RCC 7860 (cell line): ENCODE data around the gene BPIFB3.

Experiments used
- DNase-seq: peaks from one replicate; pipeline ENCODE4 v3.0.0-alpha.2; 2015; ENCODE audit warnings: low spot score
- FAIRE-seq: peaks from 2 replicates; lab custom pipeline; 2012; peaks lifted over from hg19 to GRCh38; lab: Jason Lieb, UNC

The BPIFB3 gene

DNA sequence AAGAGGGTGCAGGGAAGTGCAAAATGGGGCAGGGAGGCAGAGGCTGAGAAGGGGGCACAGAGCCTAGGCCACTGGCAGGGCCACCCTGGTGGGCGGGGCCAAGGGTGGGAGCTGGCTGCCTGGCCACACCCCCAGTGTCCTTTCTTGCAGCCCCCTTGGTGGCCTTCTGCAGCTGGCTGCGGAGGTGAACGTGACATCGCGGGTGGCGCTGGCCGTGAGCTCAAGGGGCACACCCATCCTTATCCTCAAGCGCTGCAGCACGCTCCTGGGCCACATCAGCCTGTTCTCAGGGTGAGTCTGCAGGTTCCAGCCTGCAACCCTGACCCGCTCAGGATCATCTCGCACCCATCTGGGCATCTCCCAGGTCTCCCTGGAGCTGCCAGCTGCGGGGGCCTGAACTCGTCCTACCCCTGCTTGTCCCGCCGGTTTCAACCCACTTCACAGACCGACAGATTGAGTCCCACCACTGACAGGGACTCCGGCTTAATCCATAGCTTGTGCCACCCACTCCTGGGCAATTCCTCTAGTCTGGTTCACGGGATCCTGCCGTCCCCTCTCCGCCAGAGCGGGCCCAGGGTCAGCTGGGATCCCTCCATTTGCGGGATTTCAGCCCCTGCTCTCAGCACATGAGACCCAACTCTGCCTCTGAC is 6.2 kb downstream of the BPIFB3 start:
- DNase-seq, result no peak
- FAIRE-seq, result no peak

GRCh38 chr20:33061658-33062028 is 7.9 kb downstream of the BPIFB3 start:
- DNase-seq (no peak), FAIRE-seq (no peak)

- FAIRE-seq (no peak), DNase-seq (no peak)
These were observed 8.6 kb downstream of the BPIFB3 start for GRCh38 chr20:33062105-33062824.

DNA sequence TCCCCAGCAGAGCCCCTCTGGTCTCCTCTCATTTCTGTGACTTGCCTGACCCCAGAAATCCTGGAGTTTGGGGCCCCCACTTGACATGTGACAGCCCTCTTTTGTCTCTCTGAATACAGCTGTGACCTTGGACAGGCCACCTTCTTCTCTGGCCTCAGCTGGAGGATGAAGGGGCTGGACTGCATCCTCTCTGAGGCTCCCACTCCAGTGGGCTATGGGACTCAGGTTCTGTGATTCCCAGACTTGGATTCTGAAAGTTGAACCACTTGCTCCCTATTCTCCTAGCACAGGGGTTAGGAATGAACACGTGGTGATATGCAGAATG is 9.1 kb downstream of the BPIFB3 start:
- DNase-seq, result no peak
- FAIRE-seq, result no peak

DNA sequence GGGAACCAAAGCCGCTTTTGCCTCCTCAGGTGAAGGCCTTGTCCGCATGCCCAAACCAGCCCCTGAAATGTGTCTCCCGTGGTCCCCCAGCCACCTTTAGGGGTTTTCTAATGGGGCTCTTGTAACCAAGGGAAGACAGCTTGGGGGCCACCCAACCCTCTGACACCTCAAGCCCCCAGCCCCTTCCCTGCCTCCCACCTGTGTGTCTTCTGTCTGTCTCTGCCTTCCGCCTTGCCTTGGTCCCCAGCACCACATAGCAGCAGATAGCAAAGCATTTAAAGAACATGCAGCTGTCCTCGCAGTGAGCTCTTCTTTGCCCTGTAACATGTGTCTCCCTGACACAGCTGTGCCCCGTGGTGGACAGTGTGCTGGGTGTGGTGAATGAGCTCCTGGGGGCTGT is 9.6 kb downstream of the BPIFB3 start:
- FAIRE-seq (no peak), DNase-seq (no peak)

- DNase-seq (no peak), FAIRE-seq (no peak)
These were observed 11.0 kb downstream of the BPIFB3 start for GRCh38 chr20:33064572-33065287.

DNA sequence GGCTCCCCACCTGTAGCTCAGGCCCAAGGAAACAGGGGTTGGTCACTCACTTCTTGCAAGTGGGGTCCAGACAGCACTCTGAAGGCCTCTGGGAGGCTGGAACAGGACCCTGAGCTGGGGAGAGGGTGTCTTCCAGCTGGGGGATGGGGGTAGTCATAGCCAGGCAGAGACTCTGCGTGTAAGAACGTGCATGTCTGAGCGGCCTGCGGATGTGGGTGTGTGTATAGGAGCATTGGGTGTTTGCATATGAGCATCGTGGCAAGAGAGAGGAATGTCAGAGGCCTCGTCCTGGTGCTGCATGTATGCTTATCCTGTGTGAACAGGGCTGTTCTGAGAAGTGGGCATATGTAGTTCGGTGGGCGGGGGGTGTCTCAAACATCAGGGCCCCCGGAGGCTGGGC is 12.1 kb downstream of the BPIFB3 start:
- FAIRE-seq (no peak), DNase-seq (no peak)

GRCh38 chr20:33067806-33068205 is 14.1 kb downstream of the BPIFB3 start:
- no peak for DNase-seq
- FAIRE-seq, result no peak

GRCh38 chr20:33068251-33068939 is 14.7 kb downstream of the BPIFB3 start:
- FAIRE-seq, result no peak
- no peak for DNase-seq

DNA sequence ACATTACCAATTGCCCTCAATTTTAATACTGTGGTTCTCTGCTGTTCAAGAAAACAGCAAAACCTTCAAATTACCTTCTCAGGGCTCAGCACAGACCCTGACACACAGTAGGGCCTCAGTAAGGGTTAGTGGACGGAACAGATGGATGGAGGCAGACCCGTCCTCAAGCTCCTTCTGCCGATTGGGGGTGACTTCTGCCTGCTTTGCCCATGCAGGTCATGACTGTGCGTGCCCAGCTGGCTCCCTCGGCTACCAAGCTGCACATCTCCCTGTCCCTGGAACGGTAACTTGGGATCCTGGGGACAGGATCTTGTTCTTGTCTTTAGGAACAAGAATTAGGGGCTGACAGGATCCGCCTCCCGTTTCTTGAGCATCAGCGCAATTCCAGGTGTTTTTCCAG is 16.0 kb downstream of the BPIFB3 start:
- FAIRE-seq (no peak), DNase-seq (no peak)

DNA sequence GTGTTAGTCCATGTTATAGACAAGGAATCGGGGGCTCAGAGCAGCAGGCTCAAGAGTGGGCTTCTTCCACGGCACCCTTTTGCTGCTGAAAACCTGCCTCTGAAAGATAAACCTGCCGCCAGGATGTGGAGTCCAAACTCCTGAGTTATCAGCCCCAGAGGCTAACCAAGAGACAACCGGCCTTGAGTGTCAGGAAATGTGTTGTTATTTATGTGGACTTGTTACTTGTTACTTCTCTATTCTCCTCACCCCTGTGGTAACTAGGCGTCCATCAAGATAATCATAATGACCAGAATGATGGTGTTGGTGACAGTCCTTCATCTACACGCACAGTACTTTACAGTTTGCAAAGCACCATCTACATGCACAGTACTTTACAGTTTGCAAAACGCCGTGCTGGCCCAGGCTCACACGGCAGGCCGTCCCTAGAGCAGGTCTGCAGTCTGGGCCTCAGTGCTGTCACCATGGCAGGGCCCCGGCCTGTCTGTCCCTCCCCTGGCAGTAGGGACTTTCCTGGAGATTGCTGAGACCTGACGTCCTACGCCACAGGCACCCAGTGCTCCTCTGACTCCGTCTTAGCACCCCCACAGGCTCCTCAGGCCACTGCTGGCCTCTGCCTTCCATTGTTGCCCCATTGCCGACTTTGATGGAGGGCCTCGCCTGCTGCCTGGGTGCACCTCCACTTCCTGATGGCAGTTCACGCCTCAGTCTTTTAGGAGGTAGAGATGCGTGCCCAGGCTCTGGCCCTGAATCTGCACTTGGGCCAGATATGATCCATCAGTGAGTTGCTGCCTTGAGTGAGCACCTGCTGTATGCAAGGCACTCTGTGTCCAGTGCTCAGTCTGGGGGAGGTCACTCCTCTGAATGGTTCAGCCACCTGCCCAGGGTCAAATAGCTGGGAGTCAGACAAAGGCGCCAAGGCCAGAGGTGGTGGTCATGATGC is 16.7 kb downstream of the BPIFB3 start:
- FAIRE-seq (no peak), DNase-seq (no peak)

- DNase-seq, result no peak
- no peak for FAIRE-seq
These were observed 17.5 kb downstream of the BPIFB3 start for GRCh38 chr20:33071198-33071597.

DNA sequence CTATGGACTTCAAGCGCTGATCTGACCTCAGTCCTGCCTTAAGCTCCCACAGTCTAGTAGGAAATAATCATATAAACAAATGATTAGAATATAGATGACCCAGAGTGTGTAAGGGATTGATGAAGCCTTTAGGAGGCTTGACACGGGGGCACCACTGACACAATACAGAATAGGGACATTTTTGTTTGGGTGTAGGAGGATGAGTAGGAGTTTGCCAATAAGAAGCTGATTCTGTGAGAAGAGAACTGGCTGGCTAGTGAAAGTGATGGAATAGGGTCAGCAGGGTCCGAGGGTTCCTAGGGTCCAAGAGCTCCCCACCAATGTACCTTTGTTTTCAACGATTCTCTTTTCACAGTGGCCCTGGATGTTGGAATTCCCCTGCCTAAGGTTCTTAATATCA is 18.7 kb downstream of the BPIFB3 start:
- DNase-seq, result no peak
- no peak for FAIRE-seq

GRCh38 chr20:33072813-33073212 is 19.1 kb downstream of the BPIFB3 start:
- DNase-seq, result no peak
- no peak for FAIRE-seq

- FAIRE-seq, result no peak
- no peak for DNase-seq
These were observed 21.0 kb downstream of the BPIFB3 start for GRCh38 chr20:33074675-33075074.

- FAIRE-seq (no peak), DNase-seq (no peak)
These were observed 21.6 kb downstream of the BPIFB3 start for GRCh38 chr20:33075281-33075680.

- no peak for DNase-seq
- no peak for FAIRE-seq
These were observed 23.1 kb downstream of the BPIFB3 start for GRCh38 chr20:33076662-33077372.

- FAIRE-seq (no peak), DNase-seq (no peak)
These were observed 25.6 kb downstream of the BPIFB3 start, which contains the start of gene BPIFB4 for GRCh38 chr20:33079259-33079658. Gene BPIFB4 (plus strand): TSS chr20:33079643. CDS start chr20:33081527, 1,884 bp downstream.

DNA sequence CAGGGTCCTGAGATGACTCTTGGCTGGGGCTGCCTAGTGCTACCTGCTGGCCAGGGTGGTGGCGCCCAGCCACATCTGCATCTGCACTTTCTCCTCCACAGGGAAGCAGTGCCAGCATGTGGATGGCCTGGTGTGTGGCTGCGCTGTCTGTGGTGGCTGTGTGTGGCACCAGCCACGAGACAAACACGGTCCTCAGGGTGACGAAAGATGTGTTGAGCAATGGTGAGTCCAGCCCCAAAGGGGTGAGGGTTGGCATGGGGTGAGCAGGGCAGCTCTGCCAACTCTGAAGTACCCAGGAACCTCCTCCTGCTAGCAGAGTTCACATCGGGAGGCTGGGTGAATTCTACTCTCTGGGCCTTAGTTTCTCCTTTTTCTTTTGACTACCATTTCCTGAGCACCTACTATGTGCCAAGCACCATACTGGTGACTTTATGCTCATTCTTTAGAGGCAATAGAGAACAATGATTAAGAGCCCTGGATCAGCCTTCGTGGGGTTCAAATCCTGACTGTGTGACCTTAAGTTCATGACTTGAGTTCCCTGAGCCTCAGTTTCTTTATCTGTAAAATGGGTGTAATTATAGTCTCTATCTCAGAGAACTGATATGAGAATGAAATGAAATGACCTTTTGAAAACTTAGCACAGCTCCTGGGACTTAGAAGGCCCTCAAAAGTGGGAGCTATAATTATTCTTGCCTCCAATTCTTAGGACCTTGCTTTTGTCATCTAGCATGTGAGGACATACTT is 27.9 kb downstream of the BPIFB3 start:
- no peak for DNase-seq
- no peak for FAIRE-seq
